GM18519 (cell line): ENCODE results near the gene PDCD7.
A peak's percentile ranks its signal among the peaks of the same experiment; 100 is the strongest.
"Not testable (repeated sequence)": the region's sequence is repeated elsewhere in the genome, so short reads cannot be mapped to it uniquely, and the experiment has no call there.

Source experiments
- ATAC-seq: cut with Tn5 transposase; IDR thresholded peaks from one replicate; pipeline ENCODE4 v1.9.1; 2021; ENCODE audit warnings: mild to moderate bottlenecking, moderate library complexity; ENCODE audit not compliant: unreplicated experiment, low FRiP score

The PDCD7 gene, protein sequence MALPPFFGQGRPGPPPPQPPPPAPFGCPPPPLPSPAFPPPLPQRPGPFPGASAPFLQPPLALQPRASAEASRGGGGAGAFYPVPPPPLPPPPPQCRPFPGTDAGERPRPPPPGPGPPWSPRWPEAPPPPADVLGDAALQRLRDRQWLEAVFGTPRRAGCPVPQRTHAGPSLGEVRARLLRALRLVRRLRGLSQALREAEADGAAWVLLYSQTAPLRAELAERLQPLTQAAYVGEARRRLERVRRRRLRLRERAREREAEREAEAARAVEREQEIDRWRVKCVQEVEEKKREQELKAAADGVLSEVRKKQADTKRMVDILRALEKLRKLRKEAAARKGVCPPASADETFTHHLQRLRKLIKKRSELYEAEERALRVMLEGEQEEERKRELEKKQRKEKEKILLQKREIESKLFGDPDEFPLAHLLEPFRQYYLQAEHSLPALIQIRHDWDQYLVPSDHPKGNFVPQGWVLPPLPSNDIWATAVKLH

GRCh38 chr15:65133548-65134200 lies at the start of gene PDCD7:
Gene PDCD7 (minus strand): TSS chr15:65133808. CDS start chr15:65133781, 27 bp downstream.
- peak; percentile 78 for ATAC-seq

GRCh38 chr15:65182538-65182937 lies 48.9 kb upstream of the PDCD7 start:
- ATAC-seq: no peak

GRCh38 chr15:65181582-65182353 lies 48.2 kb upstream of the PDCD7 start:
- not testable (repeated sequence) for ATAC-seq

DNA sequence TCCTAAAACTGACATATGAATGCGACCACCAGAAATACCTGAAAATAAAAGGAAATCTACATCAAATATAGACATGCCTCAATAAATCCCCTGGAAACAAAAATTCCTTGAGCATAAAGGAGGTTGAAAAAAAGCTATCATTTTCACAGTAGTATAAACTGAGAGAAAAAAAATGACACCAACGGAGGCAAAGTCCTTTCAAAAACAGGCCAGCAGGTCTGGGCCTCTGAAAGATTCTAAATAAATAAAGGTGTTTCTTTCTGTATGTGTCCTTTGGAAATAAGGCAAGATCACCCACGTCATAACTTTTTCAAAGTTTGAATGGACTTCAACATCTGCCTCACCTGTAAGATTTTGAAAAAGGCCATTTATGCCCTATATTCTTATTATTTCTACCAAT lies 46.6 kb upstream of the PDCD7 start:
- ATAC-seq: no peak

GRCh38 chr15:65177901-65178300 lies 44.3 kb upstream of the PDCD7 start:
- no peak for ATAC-seq

- ATAC-seq: no peak
Measured at GRCh38 chr15:65176056-65176455, 42.4 kb upstream of the PDCD7 start.

- no peak for ATAC-seq
Measured at GRCh38 chr15:65175511-65175910, 41.9 kb upstream of the PDCD7 start.

GRCh38 chr15:65174509-65174908 lies 40.9 kb upstream of the PDCD7 start:
- no peak for ATAC-seq

DNA sequence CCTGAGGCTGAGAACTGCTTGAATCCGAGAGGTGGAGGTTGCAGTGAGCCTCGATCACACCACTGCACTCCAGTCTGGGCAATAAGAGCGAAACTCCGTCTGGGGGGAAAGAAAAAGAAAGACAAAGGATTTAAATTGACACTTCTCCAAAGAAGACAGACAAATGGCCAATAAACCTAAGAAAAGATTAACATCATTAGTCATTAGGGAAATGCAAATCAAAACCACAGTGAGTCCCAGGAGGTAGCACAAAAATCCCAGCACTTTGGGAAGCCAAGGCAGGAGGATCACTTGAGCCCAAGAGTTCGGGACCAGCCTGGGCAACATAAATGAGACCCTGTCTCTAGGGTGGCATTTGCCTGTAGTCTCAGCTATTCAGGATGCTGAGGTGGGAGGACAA lies 38.9 kb upstream of the PDCD7 start:
- no peak for ATAC-seq

DNA sequence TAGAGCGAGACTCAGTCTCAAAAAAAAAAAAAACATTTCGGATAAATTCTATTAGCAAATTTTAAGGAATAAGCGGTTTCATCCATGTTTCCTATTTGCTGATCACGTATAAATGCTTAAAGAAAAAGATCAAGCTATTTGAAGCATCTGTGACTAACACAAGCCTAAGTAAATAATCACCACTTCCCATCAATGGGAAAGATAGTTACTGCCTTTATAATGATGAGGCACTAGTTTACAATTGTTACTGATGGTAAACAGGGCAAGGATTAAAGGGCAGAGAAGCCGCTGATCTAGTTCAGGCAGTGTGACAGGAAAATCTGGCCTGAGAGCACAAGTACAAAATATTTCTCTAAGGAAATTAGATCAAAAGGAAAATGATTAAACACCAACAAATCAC lies 37.8 kb upstream of the PDCD7 start:
- no peak for ATAC-seq

- no peak for ATAC-seq
Measured at GRCh38 chr15:65165875-65166274, 32.3 kb upstream of the PDCD7 start.

- ATAC-seq: no peak
Measured at GRCh38 chr15:65164139-65164538, 30.5 kb upstream of the PDCD7 start.

GRCh38 chr15:65163041-65163440 lies 29.4 kb upstream of the PDCD7 start:
- ATAC-seq: no peak

GRCh38 chr15:65156692-65157091 lies 23.1 kb upstream of the PDCD7 start:
- no peak for ATAC-seq

DNA sequence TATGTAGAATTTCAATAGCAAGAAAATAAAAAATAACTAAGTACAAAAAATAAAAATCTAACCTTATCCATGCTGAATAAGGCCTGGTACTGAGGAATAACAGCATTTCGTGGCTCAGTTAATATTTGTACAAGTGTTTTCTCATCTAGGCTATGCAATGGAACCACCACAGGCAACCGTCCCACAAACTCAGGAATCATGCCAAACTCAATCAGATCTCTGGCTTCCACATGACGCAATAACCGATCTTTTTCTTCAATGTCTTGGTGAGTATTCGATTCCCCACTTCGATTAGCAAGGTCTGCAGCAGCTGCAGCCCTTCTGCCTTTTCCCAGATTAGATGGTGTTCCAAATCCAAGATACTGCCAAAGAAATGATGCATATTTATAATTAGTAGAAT lies 21.1 kb upstream of the PDCD7 start:
- no peak for ATAC-seq

DNA sequence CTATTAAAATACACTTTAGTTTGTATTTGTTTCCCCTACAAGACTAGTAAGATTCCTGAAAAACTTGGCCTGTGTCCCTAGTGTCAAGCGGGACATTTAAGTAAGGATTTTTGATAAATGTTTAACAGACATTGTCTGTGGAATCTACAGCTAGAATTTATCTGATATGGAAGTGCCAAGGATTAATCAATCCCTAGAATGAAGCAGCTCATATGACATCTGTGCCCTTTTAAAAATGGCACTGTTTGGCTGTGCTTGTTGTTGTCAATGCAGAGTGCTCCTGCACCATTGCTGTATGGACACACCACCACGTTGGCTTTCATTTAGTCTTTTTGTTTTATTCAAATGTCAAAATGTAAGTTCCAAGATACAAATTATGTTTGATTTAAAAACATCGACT lies 14.3 kb upstream of the PDCD7 start:
- no peak for ATAC-seq

DNA sequence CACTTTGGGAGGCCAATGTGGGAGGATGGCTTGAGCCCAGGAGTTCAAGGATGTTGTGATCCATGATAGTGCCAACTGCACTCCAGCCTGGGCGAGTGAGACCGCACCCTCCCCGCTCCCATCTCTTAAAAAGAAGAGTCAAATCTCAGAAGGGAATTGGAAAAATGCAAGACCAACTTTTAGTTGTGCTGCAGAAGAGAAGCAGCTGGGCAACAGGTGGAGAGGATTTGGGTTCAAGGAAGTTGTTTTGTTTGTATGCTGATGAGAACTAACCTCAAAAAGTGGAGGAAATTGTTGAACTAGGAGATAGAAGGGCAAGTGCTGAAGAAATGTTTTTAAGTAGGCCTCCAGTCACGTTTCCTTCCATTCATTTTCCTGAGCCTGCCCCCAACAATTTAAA lies 12.8 kb upstream of the PDCD7 start:
- ATAC-seq: no peak

DNA sequence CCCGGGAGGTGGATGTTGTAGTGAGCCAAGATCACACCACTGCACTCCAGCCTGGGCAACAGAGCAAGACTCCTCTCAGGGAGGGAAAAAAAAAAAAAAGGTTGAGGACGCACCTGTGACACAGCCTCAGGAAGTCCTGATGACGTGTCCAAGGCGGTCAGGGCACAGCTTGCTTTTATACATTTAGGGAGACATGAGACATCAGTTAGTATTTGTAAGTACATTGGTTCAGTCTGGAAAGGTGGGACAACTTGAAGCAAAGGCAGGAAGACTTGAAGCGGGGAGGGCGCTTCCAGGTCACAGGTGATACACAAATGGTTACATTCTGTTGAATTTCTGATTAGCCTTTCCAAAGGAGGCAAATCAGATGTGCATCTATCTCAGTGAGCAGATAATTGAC lies 5.0 kb upstream of the PDCD7 start:
- not testable (repeated sequence) for ATAC-seq

DNA sequence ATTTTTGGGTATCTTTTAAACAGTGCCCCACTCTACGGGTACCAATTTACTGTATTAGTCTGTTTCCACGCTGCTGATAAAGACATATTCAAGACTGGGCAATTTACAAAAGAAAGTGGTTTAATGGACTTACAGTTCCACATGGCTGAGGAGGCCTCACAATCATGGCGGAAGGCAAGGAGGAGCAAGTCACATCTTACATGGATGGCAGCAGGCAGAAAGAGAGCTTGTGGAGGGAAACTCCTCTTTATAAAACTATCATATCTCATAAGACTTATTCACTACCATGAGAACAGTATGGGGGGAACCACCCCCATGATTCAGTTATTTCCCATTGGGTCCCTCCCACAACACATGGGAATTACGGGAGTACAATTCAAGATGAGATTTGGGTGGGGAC lies 4.3 kb upstream of the PDCD7 start:
- not testable (repeated sequence) for ATAC-seq

GRCh38 chr15:65137089-65137488 lies 3.5 kb upstream of the PDCD7 start:
- not testable (repeated sequence) for ATAC-seq

DNA sequence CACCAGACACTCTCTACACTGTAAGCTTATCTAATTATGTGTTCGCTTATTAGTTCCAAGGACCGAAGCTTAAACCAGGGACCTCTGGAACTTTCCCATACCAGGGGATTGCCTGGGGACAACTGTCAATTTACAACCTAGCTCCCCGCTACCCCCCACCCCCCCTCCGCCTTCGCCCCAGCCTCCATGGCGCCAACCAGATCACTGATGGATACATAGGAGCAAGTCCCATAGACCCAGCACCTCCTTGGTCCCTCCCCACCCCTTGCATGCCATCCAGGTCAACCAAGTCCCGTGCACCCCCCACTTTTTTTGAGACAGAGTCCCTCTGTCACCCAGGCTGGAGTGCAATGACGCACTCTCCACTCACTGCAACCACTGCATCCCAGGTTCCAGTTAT lies 930 bp upstream of the PDCD7 start:
- ATAC-seq: no peak
